Ramos (cell line): Measurements from ENCODE around the gene ARHGAP11A.
"Not testable (repeated sequence)": the region's sequence is repeated elsewhere in the genome, so short reads cannot be mapped to it uniquely, and the experiment has no call there.

Experiments
- in situ Hi-C: fragments of 300-500 bp; cut with MboI; formaldehyde crosslinking; loops from one replicate; pipeline ENCODE4 v1.14.3; 2022; ENCODE audit warnings: low sequenced_read_pairs; ENCODE audit not compliant: unreplicated experiment

Gene ARHGAP11A

GRCh38 chr15:32615051-32615870, at the start of gene ARHGAP11A:
TSS of gene ARHGAP11A (plus strand) at chr15:32615504. CDS start at chr15:32616212, 708 bp downstream.
- in situ Hi-C loops = not testable (repeated sequence)

- in situ Hi-C loops = not testable (repeated sequence)
Observed at GRCh38 chr15:32568988-32569387, 46.3 kb upstream of the ARHGAP11A start.

GRCh38 chr15:32578482-32578881, 36.8 kb upstream of the ARHGAP11A start:
- in situ Hi-C loops = not testable (repeated sequence)

- in situ Hi-C loops = not testable (repeated sequence)
Observed at GRCh38 chr15:32585844-32586243, 29.5 kb upstream of the ARHGAP11A start.

GRCh38 chr15:32593151-32593550, 22.2 kb upstream of the ARHGAP11A start, which contains the start of gene GOLGA8N:
TSS of gene GOLGA8N (plus strand) at chr15:32593456.
- in situ Hi-C loops = not testable (repeated sequence)

GRCh38 chr15:32609518-32609917, 5.8 kb upstream of the ARHGAP11A start:
- in situ Hi-C loops = not testable (repeated sequence)

GRCh38 chr15:32610719-32611118, 4.6 kb upstream of the ARHGAP11A start:
- in situ Hi-C loops = not testable (repeated sequence)

- in situ Hi-C loops = not testable (repeated sequence)
Observed at GRCh38 chr15:32614712-32615050, 623 bp upstream of the ARHGAP11A start.

GRCh38 chr15:32615871-32616426, 645 bp downstream of the ARHGAP11A start:
- in situ Hi-C loops = not testable (repeated sequence)

GRCh38 chr15:32636410-32636809, 21.1 kb downstream of the ARHGAP11A start:
- in situ Hi-C loops = no loop called here

GRCh38 chr15:32636908-32637567, 21.7 kb downstream of the ARHGAP11A start:
- in situ Hi-C loops = no loop called here

- in situ Hi-C loops = no loop called here
Observed at GRCh38 chr15:32637704-32638103, 22.4 kb downstream of the ARHGAP11A start.

- in situ Hi-C loops = no loop called here
Observed at GRCh38 chr15:32641517-32642059, 26.3 kb downstream of the ARHGAP11A start, which contains the start of gene SCG5. TSS of gene SCG5 (plus strand) at chr15:32641710. CDS start at chr15:32643593, 1,883 bp downstream.

GRCh38 chr15:32642667-32643435, 27.5 kb downstream of the ARHGAP11A start:
- in situ Hi-C loops = no loop called here

GRCh38 chr15:32643907-32644445, 28.7 kb downstream of the ARHGAP11A start:
- in situ Hi-C loops = no loop called here

GRCh38 chr15:32646291-32646690, 31.0 kb downstream of the ARHGAP11A start:
- in situ Hi-C loops = no loop called here

GRCh38 chr15:32649342-32649741, 34.0 kb downstream of the ARHGAP11A start:
- in situ Hi-C loops = no loop called here

- in situ Hi-C loops = no loop called here
Observed at GRCh38 chr15:32651229-32651837, 36.0 kb downstream of the ARHGAP11A start.

- in situ Hi-C loops = no loop called here
Observed at GRCh38 chr15:32652178-32652577, 36.9 kb downstream of the ARHGAP11A start.
